ENCODE data around the gene ATRNL1. TPM values are rescaled to one million over a fixed set of nuclear protein-coding genes. Genes with fewer than 3 reads are reported as not detected.

The ATRNL1 gene
- 6.8 and 7.8 TPM in 2 replicates for total RNA-seq (2014; rRNA removed; shearing (Covaris generic))
- polyA plus RNA-seq (2014; cell fraction: nucleus; rRNA removed), result 0.79 and 1.4 TPM in 2 replicates

GRCh38 chr10:115093286-115093775 lies at the start of gene ATRNL1:
Gene ATRNL1 (plus strand): TSS chr10:115093365. CDS start chr10:115093751, 386 bp downstream.
- DNase-seq (ENCODE audit: extremely low read depth, low read depth), result no peak

GRCh38 chr10:115043719-115044118 lies 49.4 kb upstream of the ATRNL1 start:
- no peak for DNase-seq (ENCODE audit: extremely low read depth, low read depth)

- no peak for DNase-seq (ENCODE audit: extremely low read depth, low read depth)
Observed at GRCh38 chr10:115044891-115045290, 48.3 kb upstream of the ATRNL1 start.

- DNase-seq (ENCODE audit: extremely low read depth, low read depth), result no peak
Observed at GRCh38 chr10:115045499-115045898, 47.7 kb upstream of the ATRNL1 start.

- DNase-seq (ENCODE audit: extremely low read depth, low read depth), result no peak
Observed at GRCh38 chr10:115046686-115047236, 46.4 kb upstream of the ATRNL1 start.

GRCh38 chr10:115047705-115048104 lies 45.5 kb upstream of the ATRNL1 start:
- no peak for DNase-seq (ENCODE audit: extremely low read depth, low read depth)

- no peak for DNase-seq (ENCODE audit: extremely low read depth, low read depth)
Observed at GRCh38 chr10:115049318-115049717, 43.8 kb upstream of the ATRNL1 start.

- DNase-seq (ENCODE audit: extremely low read depth, low read depth), result no peak
Observed at GRCh38 chr10:115049960-115050359, 43.2 kb upstream of the ATRNL1 start.

GRCh38 chr10:115050375-115051010 lies 42.7 kb upstream of the ATRNL1 start:
- no peak for DNase-seq (ENCODE audit: extremely low read depth, low read depth)

GRCh38 chr10:115051216-115051615 lies 41.9 kb upstream of the ATRNL1 start:
- no peak for DNase-seq (ENCODE audit: extremely low read depth, low read depth)

- no peak for DNase-seq (ENCODE audit: extremely low read depth, low read depth)
Observed at GRCh38 chr10:115052226-115052625, 40.9 kb upstream of the ATRNL1 start.

GRCh38 chr10:115052728-115053127 lies 40.4 kb upstream of the ATRNL1 start:
- no peak for DNase-seq (ENCODE audit: extremely low read depth, low read depth)

GRCh38 chr10:115056186-115056585 lies 37.0 kb upstream of the ATRNL1 start:
- no peak for DNase-seq (ENCODE audit: extremely low read depth, low read depth)

GRCh38 chr10:115059301-115059898 lies 33.8 kb upstream of the ATRNL1 start:
- no peak for DNase-seq (ENCODE audit: extremely low read depth, low read depth)

GRCh38 chr10:115063701-115064658 lies 29.2 kb upstream of the ATRNL1 start:
- no peak for DNase-seq (ENCODE audit: extremely low read depth, low read depth)

GRCh38 chr10:115065801-115066200 lies 27.4 kb upstream of the ATRNL1 start:
- DNase-seq (ENCODE audit: extremely low read depth, low read depth), result no peak

GRCh38 chr10:115066528-115066927 lies 26.6 kb upstream of the ATRNL1 start:
- no peak for DNase-seq (ENCODE audit: extremely low read depth, low read depth)

- no peak for DNase-seq (ENCODE audit: extremely low read depth, low read depth)
Observed at GRCh38 chr10:115073796-115074195, 19.4 kb upstream of the ATRNL1 start.

- DNase-seq (ENCODE audit: extremely low read depth, low read depth), result no peak
Observed at GRCh38 chr10:115082506-115082905, 10.7 kb upstream of the ATRNL1 start.

GRCh38 chr10:115084277-115084850 lies 8.8 kb upstream of the ATRNL1 start:
- DNase-seq (ENCODE audit: extremely low read depth, low read depth), result no peak

All from NCI-H460 (cell line).